Measurements from ENCODE around the gene NECTIN3.

NECTIN3 gene

DNA sequence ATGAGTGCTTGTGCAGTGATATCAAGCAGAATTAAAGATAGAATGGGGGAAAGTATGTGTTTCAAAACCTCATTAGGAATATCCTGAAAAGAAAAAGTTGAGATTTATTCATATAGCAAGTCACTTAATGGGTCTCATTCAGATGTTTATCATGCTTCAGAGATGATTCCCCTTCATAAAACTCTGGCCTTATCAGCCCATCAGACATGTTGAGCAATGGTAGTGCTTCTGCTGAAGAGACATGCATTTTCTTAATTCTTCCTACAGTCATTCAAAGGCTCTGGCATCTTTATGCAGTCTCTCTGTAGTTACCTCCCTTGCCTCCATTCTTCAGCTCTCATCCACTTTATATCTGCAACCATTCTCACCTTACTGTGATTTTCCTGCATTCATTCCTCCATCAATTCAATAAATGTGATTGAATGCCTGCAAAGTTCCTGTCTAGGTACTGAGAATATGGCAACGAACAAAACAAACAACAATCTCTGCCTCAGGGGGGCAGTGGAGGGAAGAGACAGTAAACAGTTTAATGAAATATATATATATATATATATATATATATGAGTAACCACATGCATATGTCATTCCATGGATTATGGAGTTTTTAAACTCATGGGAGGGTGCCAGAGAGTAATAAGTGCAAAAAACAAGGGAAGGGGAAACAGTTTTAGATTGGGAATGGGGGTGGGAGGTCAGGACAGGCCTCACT, 138.5 kb downstream of the NECTIN3 start:
- DNase-seq, result no peak

DNA sequence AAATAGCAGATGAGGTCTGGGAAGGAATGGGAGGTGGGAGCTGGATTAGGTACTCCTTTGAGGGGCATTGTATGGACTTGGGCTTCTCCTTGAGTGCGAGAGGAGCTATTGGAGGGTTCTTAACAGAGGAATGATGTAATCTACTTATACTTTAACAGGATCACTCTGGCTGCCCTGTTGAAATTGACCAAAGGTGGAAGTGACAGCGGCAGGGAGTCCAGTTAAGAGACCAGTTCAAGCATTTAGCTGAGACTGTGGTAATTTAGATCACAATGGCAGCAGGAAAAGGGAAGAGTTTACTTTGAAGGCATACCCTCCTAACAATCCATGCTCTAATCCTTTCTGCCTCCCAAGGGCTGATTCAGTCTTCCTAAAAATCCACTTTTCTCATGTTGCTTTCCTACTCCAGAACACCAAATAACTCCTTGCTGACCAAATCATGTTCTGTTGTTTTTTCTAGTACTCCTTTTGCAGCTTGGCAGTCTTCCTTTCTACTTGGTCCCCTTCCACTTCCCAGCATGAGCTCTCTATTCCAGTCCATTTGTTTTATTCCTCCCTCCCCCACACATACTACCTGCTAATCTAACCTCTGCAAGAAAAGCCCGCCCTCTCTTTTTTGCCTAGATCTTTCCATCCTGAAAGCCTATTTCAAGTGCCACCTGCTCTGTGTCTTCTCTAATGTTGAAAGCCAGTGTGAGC, 139.4 kb downstream of the NECTIN3 start:
- DNase-seq, result no peak

DNA sequence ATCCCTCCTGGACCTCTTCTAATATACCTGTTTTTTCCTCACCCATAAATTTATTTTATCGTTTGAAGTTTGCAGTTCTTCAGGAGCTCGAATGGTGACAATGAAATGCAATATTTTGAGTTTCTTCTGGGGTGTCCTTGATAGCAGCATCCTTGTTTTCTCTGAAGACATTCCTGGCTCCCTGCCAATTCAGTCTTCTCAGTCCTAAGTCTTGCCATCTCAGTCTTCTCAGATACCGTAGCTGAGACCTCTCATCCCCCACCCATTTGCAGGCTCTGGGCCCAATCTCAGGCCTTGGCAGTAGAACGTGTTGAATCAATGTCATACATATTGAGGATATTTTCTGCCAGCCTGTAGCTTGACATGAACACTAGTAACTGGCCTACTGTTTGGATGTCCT, 140.9 kb downstream of the NECTIN3 start:
- no peak for DNase-seq

DNA sequence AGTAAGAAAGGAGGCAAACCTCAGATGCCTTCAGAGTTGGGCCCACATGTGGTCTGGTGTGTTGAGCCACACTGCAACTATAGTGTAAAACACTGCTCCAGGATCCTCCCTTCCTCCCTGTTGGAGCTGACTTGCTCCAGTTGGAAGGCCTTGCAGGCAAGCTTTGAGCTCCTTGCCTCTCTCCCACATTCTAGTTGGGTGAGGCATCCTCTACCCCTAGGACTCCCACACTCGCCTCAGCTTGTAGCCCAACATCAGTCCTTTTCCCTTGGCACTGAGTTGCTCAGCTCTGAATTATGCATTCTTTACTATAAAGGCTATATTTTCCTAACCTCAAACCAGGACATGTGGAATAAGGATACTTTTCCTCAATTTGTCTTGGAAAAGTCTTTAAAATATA, 143.9 kb downstream of the NECTIN3 start:
- DNase-seq, result no peak

DNA sequence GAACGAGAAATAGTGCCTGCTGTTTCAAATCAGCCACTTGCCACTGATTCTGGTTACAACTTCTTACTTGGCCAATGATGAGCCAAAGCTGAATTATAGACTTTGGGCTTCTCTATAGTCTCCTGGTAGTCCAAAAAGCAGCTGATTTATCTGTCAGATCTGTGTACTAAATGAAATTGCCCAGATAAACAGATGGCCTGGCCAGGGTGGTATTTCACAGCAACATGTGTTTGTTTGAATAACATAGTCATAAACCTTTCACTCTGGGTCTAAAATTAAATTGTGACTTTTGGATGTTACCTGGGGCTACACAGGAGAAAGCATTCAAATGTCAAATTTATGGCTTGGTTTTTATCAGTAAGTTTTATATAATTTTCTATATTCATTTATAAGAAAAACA, 147.0 kb downstream of the NECTIN3 start:
- DNase-seq, result no peak

DNA sequence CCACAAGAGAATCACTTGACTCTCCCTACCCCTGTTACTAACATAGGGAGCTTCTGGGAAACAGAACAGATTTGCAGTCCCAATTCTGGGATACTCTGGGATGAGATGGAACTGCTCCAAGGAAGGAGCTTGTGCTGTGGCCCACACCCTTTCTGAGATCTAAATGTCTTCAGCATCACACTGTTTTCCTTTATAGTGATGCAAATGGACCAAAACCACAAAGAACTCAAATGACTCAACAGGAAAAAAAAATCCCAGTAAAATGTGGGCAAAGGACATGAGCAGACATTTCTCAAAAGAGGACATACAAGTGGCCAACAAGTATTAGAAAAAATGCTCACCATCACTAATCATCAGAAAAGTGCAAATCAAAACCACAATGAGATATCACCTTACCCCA, 155.6 kb downstream of the NECTIN3 start:
- no peak for DNase-seq

DNA sequence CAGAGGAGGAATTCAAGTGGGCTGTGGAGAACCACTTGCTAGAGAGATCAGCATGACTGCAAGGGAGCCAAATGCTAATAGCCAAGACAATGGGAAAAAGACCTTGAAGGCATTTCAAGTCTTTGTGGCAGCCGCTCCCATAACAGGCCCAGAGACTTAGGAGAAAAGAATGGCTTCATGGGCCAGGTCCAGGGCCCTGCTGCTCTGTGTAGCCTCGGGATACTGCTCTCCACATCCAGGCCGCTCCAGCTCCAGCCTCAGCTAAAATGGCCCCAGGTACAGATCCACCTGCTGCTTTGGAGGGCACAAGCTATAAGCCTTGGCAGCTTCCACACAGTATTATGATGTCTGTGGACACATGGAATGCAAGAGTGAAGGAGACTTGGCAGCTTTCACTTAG, 157.7 kb downstream of the NECTIN3 start:
- no peak for DNase-seq

DNA sequence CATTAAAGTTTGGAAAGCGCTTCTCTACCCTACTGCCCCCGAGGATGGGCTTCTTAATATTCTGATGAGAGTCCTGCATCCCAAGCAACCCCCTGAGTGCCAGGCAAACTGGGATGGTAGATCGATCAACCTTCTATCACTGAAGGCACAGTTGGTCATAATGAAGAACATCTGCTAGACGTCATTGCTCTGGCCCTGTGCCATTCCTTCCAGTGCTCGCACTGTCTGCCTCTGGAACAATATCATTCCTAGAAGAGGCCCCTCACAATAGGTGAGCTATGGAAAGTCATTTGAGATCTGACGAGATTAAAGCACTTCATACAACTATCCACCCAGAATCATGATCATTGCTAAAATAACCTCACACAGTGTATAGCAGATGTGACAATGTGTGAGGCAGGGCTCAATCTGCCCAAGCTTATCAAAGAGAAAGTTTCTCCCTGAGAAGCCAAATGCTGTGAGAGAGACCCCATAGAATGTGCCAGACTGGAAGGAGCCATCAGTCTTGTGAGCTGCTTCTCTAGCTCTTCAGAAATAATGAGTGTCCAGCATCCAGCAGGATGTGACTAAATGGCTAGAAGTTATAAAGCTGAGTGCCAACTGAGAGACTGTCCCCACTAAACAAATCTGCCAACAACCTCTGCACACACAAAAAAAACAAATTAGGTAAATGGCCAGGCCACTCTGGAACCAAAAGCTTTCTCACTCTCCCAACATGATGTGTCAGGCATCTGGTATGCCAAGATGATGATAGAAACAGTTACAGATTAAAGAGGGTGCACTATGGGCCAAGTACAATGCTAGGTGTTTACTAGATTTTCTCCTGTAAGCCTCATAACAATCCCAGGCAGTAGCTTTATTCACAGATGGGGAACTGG, 165.5 kb downstream of the NECTIN3 start:
- DNase-seq, result no peak

DNA sequence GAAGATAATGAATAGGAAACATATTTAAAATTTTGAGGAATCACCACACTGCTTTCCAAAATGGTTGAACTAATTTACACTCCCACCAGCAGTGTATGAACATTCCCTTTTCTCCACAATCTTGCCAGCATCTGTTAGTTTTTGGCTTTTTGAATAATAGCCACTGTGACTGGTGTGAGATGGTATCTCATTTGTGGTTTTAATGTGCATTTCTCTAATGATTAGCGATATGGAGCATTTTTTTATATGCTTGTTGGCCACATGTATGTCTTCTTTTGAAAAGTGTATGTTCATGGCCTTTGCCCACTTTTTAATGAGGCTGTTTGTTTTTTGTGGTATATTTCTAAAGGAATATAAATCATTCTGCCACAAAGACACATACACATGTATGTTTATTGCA, 166.3 kb downstream of the NECTIN3 start:
- DNase-seq, result no peak

DNA sequence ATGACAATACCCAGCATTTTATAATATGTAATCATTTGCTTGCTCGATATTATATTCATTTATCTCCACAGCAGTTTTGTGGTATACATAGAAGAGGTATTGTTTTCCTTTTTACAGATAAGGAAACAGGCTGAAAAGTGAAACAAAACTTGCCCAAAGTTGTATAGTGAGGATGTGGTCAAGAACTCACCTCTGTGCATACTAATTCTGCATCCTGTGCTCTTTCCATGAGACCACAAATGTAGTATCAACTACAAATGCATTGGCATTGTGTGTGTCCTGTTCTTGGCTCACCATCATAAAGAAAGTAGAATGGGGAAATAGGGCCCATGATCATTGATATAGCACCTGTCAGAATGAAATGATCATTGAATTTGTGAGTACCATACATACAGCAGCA, 167.3 kb downstream of the NECTIN3 start:
- no peak for DNase-seq

DNA sequence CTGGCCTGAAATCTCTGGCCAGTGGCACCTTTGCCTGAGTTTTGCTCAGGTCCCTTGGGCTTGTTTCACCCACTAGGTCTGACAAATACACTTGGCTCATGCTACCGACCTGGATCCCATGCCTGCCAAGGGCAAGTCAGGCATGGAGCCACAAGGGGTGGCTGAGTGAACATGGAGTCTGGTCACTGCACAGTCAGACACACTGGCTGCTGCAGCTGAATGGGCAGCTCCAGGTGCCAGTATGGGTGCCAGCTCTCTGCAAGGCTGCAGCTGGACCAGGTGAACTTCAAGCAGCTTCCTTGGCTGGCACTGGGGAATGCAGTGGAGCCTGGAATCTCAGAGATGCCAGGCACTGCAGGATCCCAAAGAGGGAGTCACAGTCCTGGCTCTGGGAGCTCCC, 170.3 kb downstream of the NECTIN3 start:
- no peak for DNase-seq

Measured in NCI-H1092 (cell line).